Measurements from ENCODE around the gene TUBB8.
"Not testable (repeated sequence)": the region's sequence is repeated elsewhere in the genome, so short reads cannot be mapped to it uniquely, and the experiment has no call there.

Gene TUBB8

DNA sequence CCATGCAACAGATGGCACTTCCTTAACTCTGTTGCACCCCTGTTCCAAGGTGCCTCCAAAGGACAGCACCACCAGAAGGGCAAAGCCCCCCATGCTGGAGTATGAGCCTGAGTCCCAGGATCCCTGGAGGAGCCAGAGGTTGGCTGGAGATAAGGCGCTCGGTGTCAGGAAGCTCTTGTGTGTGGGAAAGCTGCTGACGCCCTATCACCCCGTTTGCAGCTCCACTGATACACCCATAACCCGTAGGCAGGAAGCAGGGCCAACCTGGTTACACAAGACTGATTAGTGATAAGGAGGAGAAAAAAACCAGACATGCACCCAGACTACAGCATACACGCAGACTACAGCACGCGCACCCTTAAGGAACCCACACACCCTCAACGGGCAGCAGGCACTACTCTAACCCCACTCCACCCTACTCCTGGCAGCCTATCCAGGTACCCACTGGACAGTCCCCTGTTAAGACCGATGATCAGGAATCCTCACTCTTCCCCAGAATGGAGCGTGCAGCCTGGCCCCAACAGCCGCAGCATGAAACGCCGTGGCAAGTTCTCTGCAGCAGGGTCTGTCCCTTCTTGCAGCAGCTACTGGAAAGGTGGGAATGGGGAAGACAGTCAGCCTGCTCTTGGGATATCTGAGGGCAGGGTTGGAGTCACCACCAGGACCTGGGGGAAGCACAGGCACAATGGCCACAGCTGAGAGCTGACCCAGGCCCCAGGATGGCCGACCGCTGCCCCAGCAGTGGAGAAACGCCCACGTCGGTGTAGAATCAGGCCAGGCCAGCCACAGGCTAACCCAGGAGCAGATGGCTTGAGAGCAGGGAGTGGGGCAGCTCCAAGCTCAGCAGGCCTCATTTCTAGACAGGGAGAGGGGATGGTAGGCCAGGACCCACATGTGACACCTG lies 38.3 kb upstream of the TUBB8 start:
- Histone ChIP-seq H3K9ac (no peak overlapping the region), H3K27me3 (no peaks in the 10 kb centered on the region), H3K9me3 (no peaks in the 10 kb centered on the region), H3K27ac (no peak overlapping the region), H3K4me2 (no peak overlapping the region), H3K4me3 (no peak overlapping the region), H4K20me1 (no peaks in the 10 kb centered on the region), H3K4me1 (no peaks in the 10 kb centered on the region), H3K36me3 (no peaks in the 10 kb centered on the region)
- TF ChIP-seq Cebpa-rat (IDR thresholded peaks at IDR 0.05): no peak

DNA sequence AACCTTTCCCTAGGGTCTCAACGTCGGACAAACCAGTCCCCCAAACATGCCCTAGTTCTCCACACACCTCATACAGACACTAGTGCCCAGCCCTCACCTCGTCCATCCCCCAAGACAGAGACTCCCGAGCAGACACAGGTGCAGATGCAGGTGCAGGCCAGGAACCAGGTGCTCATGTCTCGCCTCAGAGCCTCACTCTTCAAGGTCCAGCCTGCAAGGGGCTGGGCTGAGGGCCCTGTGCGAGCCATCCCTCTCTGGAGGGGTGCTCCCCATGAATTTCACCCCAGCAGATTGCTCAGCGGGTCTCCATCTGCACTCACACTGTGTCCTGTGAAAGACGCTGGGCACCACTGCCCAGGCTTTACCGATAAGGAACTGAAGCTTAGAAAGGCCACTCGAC lies 36.9 kb upstream of the TUBB8 start:
- no peak for TF ChIP-seq Cebpa-rat (IDR thresholded peaks at IDR 0.05)
- Histone ChIP-seq H4K20me1 (no peaks in the 10 kb centered on the region), H3K36me3 (no peaks in the 10 kb centered on the region), H3K9ac (no peak overlapping the region), H3K27me3 (no peaks in the 10 kb centered on the region), H3K4me2 (no peak overlapping the region), H3K9me3 (no peaks in the 10 kb centered on the region), H3K27ac (no peak overlapping the region), H3K4me1 (no peaks in the 10 kb centered on the region), H3K4me3 (no peak overlapping the region)

DNA sequence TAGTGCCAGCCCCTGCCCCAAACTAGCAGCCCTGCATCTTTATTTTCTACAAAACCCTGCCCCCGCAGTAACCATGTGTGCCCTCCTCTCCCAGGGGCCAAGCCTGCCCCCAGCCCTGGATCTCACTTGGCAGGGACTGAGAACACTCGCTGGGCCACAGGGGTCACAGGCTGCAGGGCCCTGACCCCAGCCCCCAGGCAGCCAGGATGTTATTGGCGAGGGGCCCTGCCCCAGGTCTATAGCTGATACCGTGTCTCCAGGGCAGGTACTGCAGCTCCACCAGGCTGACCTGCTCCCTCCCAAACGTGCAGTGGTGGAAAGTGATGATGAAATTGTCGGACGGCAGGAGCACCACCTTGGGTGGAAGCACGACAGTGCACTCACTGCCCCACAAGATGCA lies 35.9 kb upstream of the TUBB8 start:
- H3K9me3 ChIP-seq: no peaks in the 10 kb centered on the region
- TF ChIP-seq Cebpa-rat (IDR thresholded peaks at IDR 0.05): no peak
- H3K27me3 ChIP-seq: no peaks in the 10 kb centered on the region
- H3K4me3 ChIP-seq: no peak overlapping the region
- H3K27ac ChIP-seq: no peak overlapping the region
- H3K4me1 ChIP-seq: no peaks in the 10 kb centered on the region
- H4K20me1 ChIP-seq: no peaks in the 10 kb centered on the region
- H3K4me2 ChIP-seq: no peak overlapping the region
- H3K9ac ChIP-seq: no peak overlapping the region
- no peaks in the 10 kb centered on the region for H3K36me3 ChIP-seq

DNA sequence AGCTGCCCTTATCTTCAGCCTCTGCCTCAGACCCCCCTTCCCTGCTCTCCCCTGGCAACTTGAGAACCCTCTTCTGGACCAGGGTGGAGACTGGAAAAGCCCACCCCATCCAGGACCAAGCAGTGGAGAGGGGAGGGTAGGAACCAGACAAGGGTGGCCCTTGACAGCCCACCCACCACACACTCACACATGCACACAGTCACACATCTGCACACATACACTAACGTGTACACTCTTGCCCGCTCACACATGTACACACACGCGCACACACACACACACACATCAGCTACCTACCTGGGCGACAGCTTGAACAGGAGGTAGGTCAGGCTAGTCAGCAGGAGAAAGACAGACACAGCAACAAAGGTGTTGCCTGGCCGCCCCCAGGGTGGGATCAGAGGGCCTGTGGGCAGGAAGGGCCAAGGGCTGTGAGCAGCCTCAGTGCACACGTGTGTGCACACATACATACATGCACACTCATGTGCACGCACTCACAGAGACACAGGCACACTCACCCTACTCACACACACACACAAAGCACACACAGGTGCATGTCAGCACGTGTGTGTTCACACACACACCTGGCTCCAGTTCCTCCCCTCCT lies 34.9 kb upstream of the TUBB8 start:
- Histone ChIP-seq H3K9me3 (no peaks in the 10 kb centered on the region), H4K20me1 (no peaks in the 10 kb centered on the region), H3K4me2 (no peak overlapping the region), H3K27ac (no peak overlapping the region), H3K27me3 (no peaks in the 10 kb centered on the region), H3K4me3 (no peak overlapping the region), H3K9ac (no peak overlapping the region), H3K36me3 (no peaks in the 10 kb centered on the region), H3K4me1 (no peaks in the 10 kb centered on the region)
- no peak for TF ChIP-seq Cebpa-rat (IDR thresholded peaks at IDR 0.05)

DNA sequence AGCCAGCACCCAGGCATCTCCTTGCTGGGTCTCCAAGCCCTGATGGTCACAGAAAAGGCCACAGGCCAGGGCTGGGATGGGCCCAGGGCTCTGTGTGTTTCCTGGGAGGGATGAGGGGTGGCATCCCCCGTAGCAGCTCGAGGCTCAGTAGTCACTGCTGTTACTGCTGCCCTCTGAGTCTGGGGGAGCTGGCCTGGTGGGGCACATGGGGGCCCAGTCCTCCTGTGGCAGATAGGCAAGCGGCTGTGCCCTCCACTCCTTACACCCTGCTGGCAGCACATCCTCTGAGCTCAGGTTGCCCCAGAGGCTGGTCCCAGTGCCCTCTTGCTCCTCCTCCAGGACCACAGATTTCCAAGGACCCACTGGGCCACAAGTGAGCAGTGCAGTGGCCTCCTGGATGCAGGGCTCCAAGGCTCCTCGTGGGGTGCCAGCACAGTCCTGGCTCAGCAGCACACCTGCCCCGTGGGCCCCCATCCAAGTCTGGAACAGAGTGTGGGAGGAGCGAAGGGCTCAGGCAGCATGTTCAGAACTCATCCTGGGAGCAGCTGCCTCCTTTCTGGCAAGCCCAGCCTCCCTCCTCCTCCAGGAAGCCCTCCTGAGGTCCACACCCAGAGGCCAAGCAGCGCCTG lies 31.5 kb upstream of the TUBB8 start:
- Histone ChIP-seq H3K36me3 (no peaks in the 10 kb centered on the region), H3K9me3 (no peaks in the 10 kb centered on the region), H3K4me1 (peaks cover 10% of the 10 kb centered on the region), H3K4me3 (no peak overlapping the region), H3K4me2 (no peak overlapping the region), H3K27ac (no peak overlapping the region), H3K9ac (no peak overlapping the region), H4K20me1 (no peaks in the 10 kb centered on the region), H3K27me3 (no peaks in the 10 kb centered on the region)
- no peak for TF ChIP-seq Cebpa-rat (IDR thresholded peaks at IDR 0.05)

DNA sequence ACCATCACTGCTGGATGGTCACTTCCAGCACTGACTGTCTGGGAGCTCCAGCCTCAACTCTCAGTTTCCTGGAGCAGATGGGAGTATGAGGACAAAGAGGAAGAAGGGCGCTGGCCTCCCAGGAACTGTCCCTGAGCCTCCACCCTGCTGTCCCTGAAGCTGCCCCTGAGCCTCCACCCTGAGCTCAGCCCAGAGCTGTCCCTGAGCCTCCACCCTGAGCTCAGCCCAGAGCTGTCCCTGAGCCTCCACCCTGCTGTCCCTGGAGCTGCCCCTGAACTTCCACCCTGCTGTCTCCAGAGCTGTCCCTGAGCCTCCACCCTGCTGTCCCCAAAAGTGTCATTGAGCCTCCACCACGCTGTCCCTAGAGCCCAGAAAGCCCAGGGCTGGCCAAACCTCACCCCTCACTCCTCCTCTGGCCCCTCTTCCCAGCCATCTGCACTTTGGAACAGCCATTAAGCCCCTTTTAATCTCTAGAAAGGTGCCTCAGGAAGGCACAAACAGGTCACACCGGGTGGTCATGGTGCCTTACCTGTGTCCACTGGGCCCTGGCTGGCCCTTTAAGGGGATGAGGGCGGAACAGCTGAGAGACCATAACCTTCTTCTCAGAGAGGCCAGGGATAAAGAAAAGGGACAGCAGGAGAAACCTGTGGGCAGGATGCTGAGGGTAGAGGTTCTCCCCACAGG lies 30.6 kb upstream of the TUBB8 start:
- H3K36me3 ChIP-seq: no peaks in the 10 kb centered on the region
- no peak overlapping the region for H3K9ac ChIP-seq
- no peak overlapping the region for H3K4me3 ChIP-seq
- no peak overlapping the region for H3K4me2 ChIP-seq
- peaks cover 10% of the 10 kb centered on the region for H3K4me1 ChIP-seq
- no peak overlapping the region for H3K27ac ChIP-seq
- no peaks in the 10 kb centered on the region for H3K27me3 ChIP-seq
- H3K9me3 ChIP-seq: no peaks in the 10 kb centered on the region
- TF ChIP-seq Cebpa-rat (IDR thresholded peaks at IDR 0.05): no peak
- no peaks in the 10 kb centered on the region for H4K20me1 ChIP-seq

DNA sequence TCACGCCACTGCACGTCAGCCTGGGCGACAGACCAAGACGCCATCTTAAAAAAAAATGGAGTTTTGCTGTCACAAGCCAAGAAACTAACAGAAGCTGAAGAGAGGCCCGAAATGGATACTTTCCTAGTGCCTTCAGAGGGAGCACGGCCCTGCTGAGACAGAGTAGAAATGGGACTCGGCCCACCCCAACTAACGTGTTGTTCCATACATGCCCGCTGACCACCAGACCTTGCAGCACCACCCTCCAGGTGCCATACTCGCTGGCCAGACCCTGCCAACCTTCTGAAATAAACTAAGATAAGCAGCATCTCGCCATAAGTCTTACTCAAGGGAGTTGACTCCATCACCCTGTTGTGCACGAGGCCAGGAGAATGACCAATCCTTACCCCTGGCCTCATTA lies 29.5 kb upstream of the TUBB8 start:
- no peaks in the 10 kb centered on the region for H3K9me3 ChIP-seq
- H3K4me1 ChIP-seq: peaks cover 10% of the 10 kb centered on the region
- H3K4me3 ChIP-seq: no peak overlapping the region
- no peaks in the 10 kb centered on the region for H4K20me1 ChIP-seq
- no peaks in the 10 kb centered on the region for H3K27me3 ChIP-seq
- no peak overlapping the region for H3K9ac ChIP-seq
- no peak overlapping the region for H3K27ac ChIP-seq
- TF ChIP-seq Cebpa-rat (IDR thresholded peaks at IDR 0.05): no peak
- no peak overlapping the region for H3K4me2 ChIP-seq
- H3K36me3 ChIP-seq: no peaks in the 10 kb centered on the region

DNA sequence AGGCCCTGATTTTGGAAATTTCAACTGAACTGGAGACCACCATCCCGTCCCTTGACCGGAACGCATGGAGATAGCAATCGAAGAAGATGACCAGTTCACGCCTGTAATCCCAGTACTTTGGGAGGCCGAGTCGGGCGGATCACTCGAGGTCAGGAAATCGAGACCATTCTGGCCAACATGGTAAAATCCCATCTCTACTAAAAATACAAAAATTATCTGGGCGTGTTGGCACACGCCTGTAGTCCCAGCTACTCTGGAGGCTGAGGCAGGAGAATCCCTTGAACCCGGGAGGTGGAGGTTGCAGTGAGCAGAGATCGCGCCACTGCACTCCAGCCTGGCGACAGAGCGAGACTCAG lies 25.1 kb upstream of the TUBB8 start:
- peak overlapping the region; percentile 66 for H3K4me3 ChIP-seq
- H3K36me3 ChIP-seq, H3K9ac ChIP-seq, H3K27me3 ChIP-seq, H3K27ac ChIP-seq, H4K20me1 ChIP-seq, H3K9me3 ChIP-seq: not testable (repeated sequence)
- H3K4me2 ChIP-seq: peak overlapping the region; percentile 59
- H3K4me1 ChIP-seq: peaks cover 10% of the 10 kb centered on the region

DNA sequence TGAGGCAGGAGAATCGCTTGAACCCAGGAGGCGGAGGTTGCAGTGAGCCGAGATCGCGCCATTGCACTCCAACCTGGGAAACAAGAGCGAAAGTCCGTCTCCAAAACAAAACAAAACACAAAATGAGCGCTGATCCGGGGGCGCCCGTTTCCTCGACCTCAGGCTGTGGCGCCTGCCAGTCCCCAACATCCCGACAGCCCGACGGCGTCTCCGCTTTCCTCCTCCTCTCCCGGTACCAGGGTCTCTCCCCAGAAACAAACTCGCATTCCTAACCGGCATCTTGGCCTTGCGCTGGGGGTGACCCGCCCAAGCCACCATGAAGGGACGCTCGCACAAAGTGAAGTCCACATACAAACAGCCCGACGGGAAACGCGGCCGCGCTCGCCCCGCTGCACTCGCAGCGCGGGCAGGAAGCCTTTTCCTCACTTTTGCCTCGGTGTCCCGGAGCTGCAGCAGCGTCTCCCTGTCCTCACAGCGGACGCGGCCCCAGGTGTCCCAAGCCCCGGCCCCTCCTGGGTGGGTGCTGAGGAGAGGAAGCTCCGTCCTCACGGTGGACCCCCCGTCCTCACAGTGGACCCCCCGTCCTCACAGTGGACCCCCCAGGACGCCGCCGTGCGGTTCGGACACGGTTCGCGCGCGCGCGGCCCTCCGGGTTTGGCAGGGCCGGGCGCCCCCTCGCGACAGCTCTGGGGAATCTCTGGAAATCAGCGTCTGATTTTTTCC lies 24.6 kb upstream of the TUBB8 start:
- not testable (repeated sequence) for H3K27ac ChIP-seq, H3K36me3 ChIP-seq, H4K20me1 ChIP-seq, H3K9me3 ChIP-seq, H3K27me3 ChIP-seq
- peak overlapping the region; percentile 53; the same call in 1 of the 2 replicates for H3K9ac ChIP-seq
- H3K4me1 ChIP-seq: peaks cover 10% of the 10 kb centered on the region
- peak overlapping the region; percentile 66 for H3K4me3 ChIP-seq
- peak overlapping the region; percentile 59 for H3K4me2 ChIP-seq

DNA sequence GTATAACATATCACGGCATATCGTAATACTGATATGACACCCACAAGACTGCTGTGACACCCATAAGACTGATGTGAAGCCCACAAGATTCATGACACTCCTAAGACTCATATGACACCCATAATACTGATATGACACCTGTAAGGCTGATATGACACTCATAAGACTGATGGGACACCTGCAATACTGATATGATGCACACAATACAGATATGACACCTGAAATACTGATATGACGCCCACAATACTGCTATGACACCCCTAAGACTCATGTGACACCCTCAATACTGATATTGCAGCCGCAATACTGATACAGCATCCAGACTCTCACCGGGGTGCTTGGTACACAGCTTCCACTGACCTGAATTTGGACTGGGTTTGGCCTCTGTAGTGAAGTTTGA lies 19.1 kb upstream of the TUBB8 start:
- not testable (repeated sequence) for H3K4me2 ChIP-seq, H3K9me3 ChIP-seq, H3K27ac ChIP-seq, H3K9ac ChIP-seq, H3K27me3 ChIP-seq, H3K4me1 ChIP-seq, H4K20me1 ChIP-seq, H3K36me3 ChIP-seq, H3K4me3 ChIP-seq

DNA sequence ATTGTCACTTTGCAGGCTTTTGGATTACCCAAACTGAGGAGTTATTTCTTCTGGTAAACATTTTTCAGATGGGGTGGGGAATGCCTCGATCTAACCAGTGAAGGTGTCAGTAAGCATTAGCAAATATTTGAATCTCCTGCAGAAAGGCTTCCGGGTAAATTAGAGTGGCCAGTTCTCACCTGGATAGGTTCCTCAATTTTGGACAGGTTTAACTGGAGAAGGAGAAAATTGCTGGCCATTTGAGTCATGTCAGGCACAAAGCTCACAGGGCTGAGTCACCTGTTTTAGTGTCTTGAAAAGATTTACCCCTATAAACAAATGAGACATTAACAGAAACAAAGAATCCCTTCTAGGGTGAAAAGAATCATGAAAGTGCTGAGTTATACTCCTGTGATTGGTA lies 830 bp upstream of the TUBB8 start:
- not testable (repeated sequence) for H3K9ac ChIP-seq, H4K20me1 ChIP-seq, H3K4me1 ChIP-seq, H3K4me3 ChIP-seq, H3K36me3 ChIP-seq, H3K27me3 ChIP-seq, H3K9me3 ChIP-seq, H3K27ac ChIP-seq, H3K4me2 ChIP-seq

DNA sequence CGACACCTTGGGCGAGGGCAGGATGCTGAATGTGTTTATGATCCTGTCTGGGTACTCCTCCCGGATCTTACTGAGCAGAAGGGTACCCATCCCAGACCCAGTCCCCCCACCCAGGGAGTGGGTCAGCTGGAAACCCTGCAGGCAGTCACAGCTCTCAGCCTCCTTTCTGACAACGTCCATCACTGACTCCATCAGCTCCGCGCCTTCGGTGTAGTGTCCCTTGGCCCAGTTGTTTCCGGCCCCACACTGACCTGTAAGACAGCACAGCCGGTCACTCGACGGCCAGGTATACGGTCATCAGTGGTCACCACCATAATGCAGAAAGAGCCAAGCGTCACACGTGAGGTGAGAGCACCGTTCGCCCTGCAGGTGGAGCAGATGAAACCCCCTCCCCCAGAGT lies 1.2 kb downstream of the TUBB8 start:
- H3K4me2 ChIP-seq, H3K9me3 ChIP-seq, H3K9ac ChIP-seq, H3K27ac ChIP-seq, H3K4me3 ChIP-seq, H3K27me3 ChIP-seq, H4K20me1 ChIP-seq, H3K4me1 ChIP-seq, H3K36me3 ChIP-seq: not testable (repeated sequence)

DNA sequence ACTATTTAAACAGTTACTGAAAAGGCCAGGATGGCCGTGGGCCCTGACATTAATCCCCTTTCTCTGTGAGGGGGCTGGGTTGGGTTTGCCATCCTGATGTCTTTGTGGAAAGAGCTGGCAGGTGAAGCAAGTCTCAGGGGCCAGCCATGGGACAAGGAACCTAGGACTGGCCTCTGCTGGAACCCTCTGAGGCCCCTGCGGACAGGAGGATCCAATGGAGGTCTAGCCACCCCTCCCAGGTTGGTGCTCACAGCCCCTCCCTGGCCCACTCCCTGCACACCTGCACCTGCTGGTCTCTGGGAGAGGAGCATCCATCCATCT lies 35.8 kb downstream of the TUBB8 start:
- not testable (repeated sequence) for H3K4me2 ChIP-seq, H3K4me3 ChIP-seq, H3K9me3 ChIP-seq, H3K36me3 ChIP-seq, H4K20me1 ChIP-seq, H3K27ac ChIP-seq, H3K27me3 ChIP-seq, H3K4me1 ChIP-seq, H3K9ac ChIP-seq

Measured in BLaER1 (cell line).